Neutrophil (primary cell): ENCODE data around the gene SLC25A41.

Experiments used
- H3K27ac ChIP-seq: fragments of 200-600 bp; sonication (generic); 2 replicates; pipeline ENCODE4 v1.5.1; 2016; ENCODE audit warnings: mild to moderate bottlenecking, moderate library complexity
- H3K27me3 ChIP-seq: fragments of 200-600 bp; sonication (generic); 2 replicates; pipeline ENCODE4 v1.6.0; 2016; ENCODE audit warnings: mild to moderate bottlenecking
- H3K36me3 ChIP-seq: fragments of 200-600 bp; sonication (generic); 2 replicates; pipeline ENCODE4 v1.5.1; 2017
- H3K4me1 ChIP-seq, 2 experiments: fragments of 200-600 bp in 1 of 2; sonication (generic) in 1 of 2; 1 replicate in 1 of 2; 2 replicates in 1 of 2; pipeline versions ENCODE4 v1.5.1 to v1.6.1; 2013 to 2016; ENCODE audit warnings: low read depth in 1 of 2, low read length in 1 of 2, mild to moderate bottlenecking in 1 of 2, moderate library complexity in 1 of 2; ENCODE audit not compliant: control insufficient read depth in 1 of 2, insufficient read depth in 1 of 2
- H3K4me3 ChIP-seq, 2 experiments: fragments of 200-600 bp in 1 of 2; sonication (generic) in 1 of 2; 1 replicate in 1 of 2; 2 replicates in 1 of 2; pipeline ENCODE4 v1.5.1; 2013 to 2016; ENCODE audit warnings: low read depth in 1 of 2, low read length in 1 of 2, mild to moderate bottlenecking in 1 of 2, moderate library complexity in 1 of 2
- H3K9me3 ChIP-seq: fragments of 200-600 bp; sonication (generic); 2 replicates; pipeline ENCODE4 v1.5.1; 2016
- TF ChIP-seq, protein P1 (sequence below): fragments of 200-600 bp; sonication (generic); IDR thresholded peaks from 2 replicates; pipeline ENCODE4 v1.5.1; 2016; ENCODE audit warnings: antibody characterized with exemption

SLC25A41 gene

DNA sequence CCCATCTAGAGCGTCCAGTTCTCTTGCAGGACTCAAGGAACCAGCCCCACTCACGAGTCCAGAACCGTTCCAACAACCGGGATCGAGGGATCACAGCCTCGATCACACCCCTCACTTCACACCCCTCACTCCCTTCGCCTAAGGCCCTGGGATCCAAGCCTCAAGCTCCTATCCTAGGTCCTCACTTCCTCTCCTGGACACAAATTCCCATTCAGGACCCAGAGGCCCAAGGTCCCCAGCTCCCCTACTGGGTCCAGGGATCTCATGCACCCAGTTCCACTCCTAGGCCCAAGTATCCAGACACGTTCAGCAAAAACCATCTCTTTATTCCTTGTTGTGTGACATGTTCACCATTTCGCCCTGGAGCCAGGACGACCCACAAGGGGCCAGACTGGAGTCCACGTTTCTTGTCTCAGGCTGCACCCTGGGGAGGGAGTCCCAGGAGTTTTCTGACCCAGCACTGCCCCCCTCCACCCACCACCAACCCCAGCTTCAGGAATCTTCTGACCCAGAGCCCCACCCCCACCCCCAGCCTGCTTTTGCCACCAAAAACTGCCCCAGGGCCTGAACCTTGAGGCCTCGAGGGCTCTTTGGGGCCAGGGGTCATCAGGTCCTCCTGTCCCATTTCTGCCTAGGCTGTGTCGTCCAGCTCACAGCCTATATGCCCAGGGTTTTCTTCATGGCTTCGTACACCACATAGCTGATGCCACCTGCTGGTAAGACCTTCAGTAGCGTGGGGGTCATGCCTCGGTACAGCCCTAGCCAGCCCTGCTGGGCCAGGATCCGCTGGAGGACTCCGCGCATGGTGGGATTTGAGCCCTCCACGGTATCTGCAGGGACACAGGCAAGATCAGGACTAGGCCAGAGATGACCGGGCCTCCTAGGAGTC lies 7.6 kb downstream of the SLC25A41 start:
- H3K4me3 ChIP-seq = peak overlapping the region; percentile 68 to 69
- H3K4me1 ChIP-seq = peaks cover 24% of the 10 kb centered on the region in 2 experiments
- TF ChIP-seq, protein P1, sequence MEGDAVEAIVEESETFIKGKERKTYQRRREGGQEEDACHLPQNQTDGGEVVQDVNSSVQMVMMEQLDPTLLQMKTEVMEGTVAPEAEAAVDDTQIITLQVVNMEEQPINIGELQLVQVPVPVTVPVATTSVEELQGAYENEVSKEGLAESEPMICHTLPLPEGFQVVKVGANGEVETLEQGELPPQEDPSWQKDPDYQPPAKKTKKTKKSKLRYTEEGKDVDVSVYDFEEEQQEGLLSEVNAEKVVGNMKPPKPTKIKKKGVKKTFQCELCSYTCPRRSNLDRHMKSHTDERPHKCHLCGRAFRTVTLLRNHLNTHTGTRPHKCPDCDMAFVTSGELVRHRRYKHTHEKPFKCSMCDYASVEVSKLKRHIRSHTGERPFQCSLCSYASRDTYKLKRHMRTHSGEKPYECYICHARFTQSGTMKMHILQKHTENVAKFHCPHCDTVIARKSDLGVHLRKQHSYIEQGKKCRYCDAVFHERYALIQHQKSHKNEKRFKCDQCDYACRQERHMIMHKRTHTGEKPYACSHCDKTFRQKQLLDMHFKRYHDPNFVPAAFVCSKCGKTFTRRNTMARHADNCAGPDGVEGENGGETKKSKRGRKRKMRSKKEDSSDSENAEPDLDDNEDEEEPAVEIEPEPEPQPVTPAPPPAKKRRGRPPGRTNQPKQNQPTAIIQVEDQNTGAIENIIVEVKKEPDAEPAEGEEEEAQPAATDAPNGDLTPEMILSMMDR = no peak
- H3K27me3 ChIP-seq = no peaks in the 10 kb centered on the region
- H3K36me3 ChIP-seq = peaks cover 3% of the 10 kb centered on the region
- no peaks in the 10 kb centered on the region for H3K9me3 ChIP-seq
- peak overlapping the region; percentile 82 for H3K27ac ChIP-seq

DNA sequence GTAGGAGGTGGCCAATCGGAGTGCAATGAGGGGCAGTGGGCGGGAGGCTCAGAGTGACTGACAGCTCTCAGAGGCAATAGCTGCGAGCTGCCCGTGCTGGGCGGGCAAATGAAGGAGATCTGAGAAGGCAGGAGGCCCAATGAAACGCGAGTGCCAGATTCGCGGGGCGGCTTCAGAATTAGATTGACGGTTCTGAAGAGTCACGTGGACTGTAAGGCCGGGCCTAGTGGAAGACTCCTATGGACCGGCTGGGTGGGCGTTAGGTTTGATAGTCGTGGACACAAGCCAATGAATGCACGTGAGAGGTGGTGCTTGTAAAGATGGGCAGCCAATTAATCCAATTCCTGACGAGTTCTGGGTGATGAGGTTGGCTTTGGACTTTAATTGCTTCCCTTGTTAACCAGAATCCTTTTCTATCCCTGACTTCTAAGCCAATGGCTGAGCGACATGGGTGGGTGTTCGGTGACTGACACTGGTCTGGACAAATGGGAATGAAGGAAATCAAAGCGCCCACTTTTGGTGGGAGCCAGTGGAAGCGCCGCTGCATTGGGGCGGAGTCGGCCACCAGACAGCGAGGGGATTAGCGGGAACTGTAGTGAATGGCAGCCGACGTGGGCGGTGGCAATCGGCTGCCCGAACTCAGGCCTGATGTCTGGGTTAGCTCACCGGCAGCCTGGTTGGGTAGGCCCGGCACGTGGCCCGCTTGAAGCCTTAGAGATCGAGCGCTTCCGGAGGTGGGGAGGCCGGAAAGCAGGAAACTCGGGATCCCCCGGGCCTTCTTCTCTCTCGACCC lies 8.4 kb downstream of the SLC25A41 start:
- Histone ChIP-seq H3K9me3 (no peaks in the 10 kb centered on the region), H3K27me3 (no peaks in the 10 kb centered on the region), H3K27ac (peak overlapping the region; percentile 82), H3K4me3 (peak overlapping the region; percentile 68 to 69), H3K4me1 (peaks cover 24% of the 10 kb centered on the region in 2 experiments), H3K36me3 (peaks cover 12% of the 10 kb centered on the region)
- TF ChIP-seq, protein P1 = no peak

DNA sequence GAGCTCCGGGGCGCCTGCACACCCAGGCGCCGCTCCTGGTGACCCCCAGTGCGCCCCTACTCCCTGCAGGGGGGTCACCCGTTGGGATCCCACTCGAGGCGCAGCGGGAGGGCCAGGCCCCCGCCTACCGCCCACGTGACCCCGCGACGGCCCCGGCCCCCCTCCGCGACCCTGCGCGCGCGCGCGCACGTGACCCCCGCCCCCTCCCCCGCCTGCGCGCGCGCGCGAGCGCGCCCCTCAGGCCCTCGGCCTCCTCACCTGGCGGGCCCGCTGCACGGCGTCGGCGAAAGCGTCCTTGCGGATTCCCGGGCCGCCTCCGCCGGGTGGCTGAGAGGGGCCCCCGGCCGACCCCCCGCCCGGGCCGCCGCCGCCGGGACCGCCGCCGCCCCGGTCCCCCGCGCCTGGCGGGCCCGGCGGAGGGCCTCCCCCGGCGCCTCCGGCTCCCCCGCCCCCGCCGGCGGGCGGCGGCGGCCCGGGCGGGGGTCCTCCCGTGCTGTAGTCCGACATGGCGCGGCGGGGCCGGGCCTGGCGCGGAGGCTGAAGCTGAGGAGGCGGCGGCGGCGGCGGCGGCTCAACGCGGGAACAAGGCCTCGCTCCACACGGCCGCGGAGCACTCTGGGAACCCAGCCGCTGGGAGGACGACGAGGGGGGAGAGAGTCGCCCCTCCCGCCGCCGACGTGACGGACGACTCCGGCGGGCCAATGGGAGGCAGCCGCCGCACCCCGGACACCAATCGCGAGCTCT lies 9.2 kb downstream of the SLC25A41 start, which contains the start of gene KHSRP:
Gene KHSRP (minus strand): TSS at position 617 of the 744 bp plus-strand sequence. CDS start 110 bp downstream, at position 507.
- Histone ChIP-seq H3K36me3 (peaks cover 19% of the 10 kb centered on the region), H3K4me3 (peak within 1 kb of the TSS; percentile 68 to 69)
- TF ChIP-seq, protein P1 = peak; percentile 30

DNA sequence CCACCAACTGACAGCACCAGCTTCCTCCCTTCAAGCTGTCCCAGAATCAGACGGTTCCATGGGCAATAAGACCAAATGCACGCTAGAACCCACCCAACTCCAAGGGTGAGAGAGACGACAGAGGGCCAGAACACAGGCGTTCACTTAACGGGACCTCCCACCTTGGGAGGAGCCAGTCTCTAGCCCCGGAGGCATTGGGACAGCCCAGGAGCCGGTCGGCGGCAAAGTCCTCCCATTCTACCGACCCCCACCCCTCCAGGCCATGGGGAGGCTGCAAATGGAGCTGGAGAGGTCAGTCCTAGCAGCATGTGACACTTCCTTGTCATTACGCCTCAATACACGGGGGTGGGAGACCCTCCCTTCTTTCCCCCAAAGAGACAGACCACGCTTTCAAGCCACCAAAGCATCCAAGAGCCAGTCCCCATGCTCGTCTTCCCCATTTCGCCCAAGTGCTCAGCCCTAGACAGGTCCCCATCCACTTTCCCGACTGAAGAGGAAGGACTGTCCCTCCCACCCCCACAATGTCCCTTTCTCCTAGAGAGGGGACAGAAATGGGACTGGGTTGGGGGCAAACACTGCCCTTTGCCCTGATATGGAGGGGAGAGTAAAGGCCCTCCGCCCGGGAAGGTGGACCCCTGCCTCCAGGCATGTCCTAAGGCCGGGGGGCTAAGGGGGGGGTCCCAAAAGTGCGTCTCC lies 9.9 kb downstream of the SLC25A41 start:
- peak overlapping the region; percentile 58 to 69 for H3K4me3 ChIP-seq
- peaks cover 27% of the 10 kb centered on the region for H3K36me3 ChIP-seq
- peak overlapping the region; percentile 35 for H3K27ac ChIP-seq
- H3K27me3 ChIP-seq = no peaks in the 10 kb centered on the region
- peaks cover 18 to 19% of the 10 kb centered on the region in 2 experiments for H3K4me1 ChIP-seq
- H3K9me3 ChIP-seq = no peaks in the 10 kb centered on the region
- TF ChIP-seq, protein P1 = no peak

More for the DNA sequence above, 9.2 kb downstream of the SLC25A41 start, which contains the start of gene KHSRP:
- Histone ChIP-seq H3K27me3 (no peaks in the 10 kb centered on the region), H3K4me1 (peaks cover 19 to 20% of the 10 kb centered on the region in 2 experiments), H3K9me3 (no peaks in the 10 kb centered on the region), H3K27ac (peak within 1 kb of the TSS; percentile 82)
